WTC11 (cell line): ENCODE measurements around the gene PSMG4. TPM values are rescaled to one million over a fixed set of nuclear protein-coding genes. Genes with fewer than 3 reads are reported as not detected.

ENCODE experiments used
- ATAC-seq: fragments of 200-7000 bp; cut with Tn5 transposase; 2 replicates; pipeline ENCODE4 v1.10.0; 2021; ENCODE audit warnings: mild to moderate bottlenecking, moderate library complexity
- CTCF ChIA-PET: fragments of 300-600 bp; sonication (Branson Sonifier 250); formaldehyde crosslinking; loops from one replicate; lab custom pipeline; 2021; ENCODE audit warnings: antibody characterized with exemption; lab: Charles Lee
- POLR2A ChIA-PET: fragments of 350-600 bp; sonication (Branson Sonifier 250); formaldehyde crosslinking; loops from one replicate; lab custom pipeline; 2021; ENCODE audit warnings: antibody characterized with exemption; lab: Charles Lee
- DNase-seq: peaks from one replicate; pipeline ENCODE4 v3.0.0; 2021; ENCODE audit warnings: low spot score
- H3K27ac Mint-ChIP-seq: 2 replicates; pipeline ENCODE4 v1.8.0; 2021; ENCODE audit warnings: mixed read lengths
- H3K27me3 Mint-ChIP-seq: 2 replicates; pipeline ENCODE4 v1.8.0; 2021; ENCODE audit warnings: low read depth, mild to moderate bottlenecking, moderate library complexity, mixed read lengths
- H3K36me3 Mint-ChIP-seq: 2 replicates; pipeline ENCODE4 v1.8.0; 2021; ENCODE audit warnings: mixed read lengths
- H3K4me1 Mint-ChIP-seq: 2 replicates; pipeline ENCODE4 v1.8.0; 2022; ENCODE audit warnings: mixed read lengths
- H3K4me3 Mint-ChIP-seq: 2 replicates; pipeline ENCODE4 v1.8.0; 2021; ENCODE audit warnings: mild to moderate bottlenecking, moderate library complexity, mixed read lengths
- H3K9me3 Mint-ChIP-seq: 2 replicates; pipeline ENCODE4 v1.8.0; 2021; ENCODE audit warnings: mixed read lengths
- ELF4 ChIP-seq: sonication (generic); formaldehyde crosslinking; IDR thresholded peaks from 2 replicates; pipeline ENCODE4 v1.8.1; 2022; ENCODE audit warnings: low read depth, mild to moderate bottlenecking, moderate library complexity, missing genetic modification reagents
- FOXJ3 ChIP-seq: sonication (generic); formaldehyde crosslinking; IDR thresholded peaks from 2 replicates; pipeline ENCODE4 v1.9.0; 2021; ENCODE audit warnings: missing genetic modification reagents, mild to moderate bottlenecking, borderline replicate concordance
- FOXK1 ChIP-seq: sonication (generic); formaldehyde crosslinking; IDR thresholded peaks from 2 replicates; pipeline ENCODE4 v1.8.0; 2022; ENCODE audit warnings: mild to moderate bottlenecking, moderate library complexity, missing genetic modification reagents
- IRF2 ChIP-seq: sonication (generic); formaldehyde crosslinking; IDR thresholded peaks from 2 replicates; pipeline ENCODE4 v1.8.0; 2022; ENCODE audit warnings: low read depth, missing genetic modification reagents, borderline replicate concordance
- KAT7 ChIP-seq: sonication (generic); formaldehyde crosslinking; IDR thresholded peaks from 2 replicates; pipeline ENCODE4 v1.8.1; 2023; ENCODE audit warnings: missing genetic modification reagents, mild to moderate bottlenecking, borderline replicate concordance
- MYBL2 ChIP-seq: sonication (generic); formaldehyde crosslinking; IDR thresholded peaks from 2 replicates; pipeline ENCODE4 v1.8.1; 2023; ENCODE audit warnings: mild to moderate bottlenecking, moderate library complexity, missing genetic modification reagents
- NR2C2 ChIP-seq: sonication (generic); formaldehyde crosslinking; IDR thresholded peaks from 2 replicates; pipeline ENCODE4 v1.8.0; 2022; ENCODE audit warnings: mild to moderate bottlenecking, missing genetic modification reagents
- NR3C1 ChIP-seq: sonication (generic); formaldehyde crosslinking; conservative IDR thresholded peaks from 2 replicates; pipeline ENCODE4 v1.8.1; 2023; ENCODE audit warnings: low read depth, mild to moderate bottlenecking, missing genetic modification reagents
- RELA ChIP-seq: sonication (generic); formaldehyde crosslinking; IDR thresholded peaks from 2 replicates; pipeline ENCODE4 v1.8.1; 2022; ENCODE audit warnings: missing genetic modification reagents, mild to moderate bottlenecking, borderline replicate concordance
- TEAD4 ChIP-seq: sonication (generic); formaldehyde crosslinking; IDR thresholded peaks from 2 replicates; pipeline ENCODE4 v1.8.0; 2022; ENCODE audit warnings: mild to moderate bottlenecking, missing genetic modification reagents
- TP53 ChIP-seq: sonication (generic); formaldehyde crosslinking; IDR thresholded peaks from 2 replicates; pipeline ENCODE4 v1.8.1; 2023; ENCODE audit warnings: mild to moderate bottlenecking, missing genetic modification reagents
- ZNF671 ChIP-seq: fragments of 250-450 bp; sonication (Bioruptor Pico); IDR thresholded peaks from 2 replicates; pipeline ENCODE4 v1.8.0; 2021; ENCODE audit warnings: mild to moderate bottlenecking
- total RNA-seq: library from RNA; stranded (reverse); gene quantifications from 3 replicates; pipeline ENCODE4 v1.2.3, GENCODE V29; 2021
- TF ChIP-seq, protein P1 (sequence below): fragments of 250-450 bp; sonication (Bioruptor Pico); IDR thresholded peaks from 2 replicates; pipeline ENCODE4 v1.9.0; 2021; ENCODE audit warnings: mild to moderate bottlenecking
- TF ChIP-seq, protein P2 (sequence below): sonication (generic); formaldehyde crosslinking; IDR thresholded peaks from 2 replicates; pipeline ENCODE4 v1.8.1; 2023; ENCODE audit warnings: mild to moderate bottlenecking, missing genetic modification reagents, moderate library complexity
- TF ChIP-seq, protein P3 (sequence below): fragments of 250-450 bp; sonication (Bioruptor Pico); conservative IDR thresholded peaks from 2 replicates; pipeline ENCODE4 v1.9.0; 2021; ENCODE audit warnings: mild to moderate bottlenecking
- TF ChIP-seq, protein P4 (sequence below): sonication (generic); formaldehyde crosslinking; IDR thresholded peaks from 2 replicates; pipeline ENCODE4 v1.8.1; 2022; ENCODE audit warnings: mild to moderate bottlenecking, moderate library complexity, missing genetic modification reagents
- TF ChIP-seq, protein P5 (sequence below): sonication (generic); formaldehyde crosslinking; IDR thresholded peaks from 2 replicates; pipeline ENCODE4 v1.8.1; 2022; ENCODE audit warnings: low read depth, mild to moderate bottlenecking, moderate library complexity, missing genetic modification reagents, borderline replicate concordance
- TF ChIP-seq, protein P6 (sequence below): sonication (generic); formaldehyde crosslinking; IDR thresholded peaks from 2 replicates; pipeline ENCODE4 v1.8.0; 2022; ENCODE audit warnings: mild to moderate bottlenecking, missing genetic modification reagents

PSMG4 gene
- total RNA-seq, 1 experiment from 2014 or later = 38.2 TPM

DNA sequence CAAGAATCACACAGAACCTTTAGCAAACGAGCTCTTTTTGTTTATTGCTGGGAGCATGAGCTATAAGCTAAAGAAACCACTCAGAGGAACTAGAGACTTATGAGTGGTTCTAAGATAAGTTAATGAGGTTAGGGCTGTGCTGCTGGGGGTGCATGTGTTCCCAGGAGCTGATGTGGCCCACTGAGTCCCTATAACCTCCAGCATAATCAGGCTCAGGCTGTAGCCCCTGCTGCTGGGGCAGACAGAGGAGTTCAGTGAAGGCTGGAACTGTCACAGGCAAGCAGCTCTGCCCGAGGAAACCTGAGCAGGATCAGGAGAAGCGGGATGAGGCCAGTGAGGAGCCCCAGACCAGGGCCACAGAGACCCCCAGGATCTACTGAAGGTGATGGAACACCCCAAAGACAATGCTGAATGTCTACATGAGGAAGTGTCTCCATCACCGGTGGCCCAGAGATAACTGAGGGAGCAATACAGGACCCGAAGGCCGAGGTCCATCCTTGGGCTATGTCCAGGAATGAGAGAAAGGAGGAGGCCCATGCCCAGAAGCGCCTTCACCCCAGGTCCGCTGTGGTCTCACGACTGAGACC is 48.6 kb upstream of the PSMG4 start:
- ChIA-PET CTCF (interaction anchor here (1.6 to 3.2 kb wide), 6 partner anchors 16 to 88 kb away, joined by 3 to 23 read pairs (median 12); partner anchors contain the start of gene TUBB2A), POLR2A (interaction anchor here (1.6 kb wide), 1 partner anchor 21 kb away, joined by 4 read pairs; no protein-coding TSS in a partner anchor)
- Mint-ChIP-seq H3K9me3 (no peaks in the 10 kb centered on the region), H3K27ac (no peak overlapping the region), H3K4me1 (peaks cover 27% of the 10 kb centered on the region), H3K27me3 (no peaks in the 10 kb centered on the region), H3K36me3 (no peaks in the 10 kb centered on the region), H3K4me3 (no peak overlapping the region)
- no peak for DNase-seq
- TF ChIP-seq, protein P1, sequence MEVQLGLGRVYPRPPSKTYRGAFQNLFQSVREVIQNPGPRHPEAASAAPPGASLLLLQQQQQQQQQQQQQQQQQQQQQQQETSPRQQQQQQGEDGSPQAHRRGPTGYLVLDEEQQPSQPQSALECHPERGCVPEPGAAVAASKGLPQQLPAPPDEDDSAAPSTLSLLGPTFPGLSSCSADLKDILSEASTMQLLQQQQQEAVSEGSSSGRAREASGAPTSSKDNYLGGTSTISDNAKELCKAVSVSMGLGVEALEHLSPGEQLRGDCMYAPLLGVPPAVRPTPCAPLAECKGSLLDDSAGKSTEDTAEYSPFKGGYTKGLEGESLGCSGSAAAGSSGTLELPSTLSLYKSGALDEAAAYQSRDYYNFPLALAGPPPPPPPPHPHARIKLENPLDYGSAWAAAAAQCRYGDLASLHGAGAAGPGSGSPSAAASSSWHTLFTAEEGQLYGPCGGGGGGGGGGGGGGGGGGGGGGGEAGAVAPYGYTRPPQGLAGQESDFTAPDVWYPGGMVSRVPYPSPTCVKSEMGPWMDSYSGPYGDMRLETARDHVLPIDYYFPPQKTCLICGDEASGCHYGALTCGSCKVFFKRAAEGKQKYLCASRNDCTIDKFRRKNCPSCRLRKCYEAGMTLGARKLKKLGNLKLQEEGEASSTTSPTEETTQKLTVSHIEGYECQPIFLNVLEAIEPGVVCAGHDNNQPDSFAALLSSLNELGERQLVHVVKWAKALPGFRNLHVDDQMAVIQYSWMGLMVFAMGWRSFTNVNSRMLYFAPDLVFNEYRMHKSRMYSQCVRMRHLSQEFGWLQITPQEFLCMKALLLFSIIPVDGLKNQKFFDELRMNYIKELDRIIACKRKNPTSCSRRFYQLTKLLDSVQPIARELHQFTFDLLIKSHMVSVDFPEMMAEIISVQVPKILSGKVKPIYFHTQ (CRISPR knock-in tag) = no peak
- no peak for TF ChIP-seq MYBL2 (CRISPR knock-in tag)
- TF ChIP-seq, protein P2, sequence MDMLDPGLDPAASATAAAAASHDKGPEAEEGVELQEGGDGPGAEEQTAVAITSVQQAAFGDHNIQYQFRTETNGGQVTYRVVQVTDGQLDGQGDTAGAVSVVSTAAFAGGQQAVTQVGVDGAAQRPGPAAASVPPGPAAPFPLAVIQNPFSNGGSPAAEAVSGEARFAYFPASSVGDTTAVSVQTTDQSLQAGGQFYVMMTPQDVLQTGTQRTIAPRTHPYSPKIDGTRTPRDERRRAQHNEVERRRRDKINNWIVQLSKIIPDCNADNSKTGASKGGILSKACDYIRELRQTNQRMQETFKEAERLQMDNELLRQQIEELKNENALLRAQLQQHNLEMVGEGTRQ (CRISPR knock-in tag) = no peak
- TF ChIP-seq, protein P3, sequence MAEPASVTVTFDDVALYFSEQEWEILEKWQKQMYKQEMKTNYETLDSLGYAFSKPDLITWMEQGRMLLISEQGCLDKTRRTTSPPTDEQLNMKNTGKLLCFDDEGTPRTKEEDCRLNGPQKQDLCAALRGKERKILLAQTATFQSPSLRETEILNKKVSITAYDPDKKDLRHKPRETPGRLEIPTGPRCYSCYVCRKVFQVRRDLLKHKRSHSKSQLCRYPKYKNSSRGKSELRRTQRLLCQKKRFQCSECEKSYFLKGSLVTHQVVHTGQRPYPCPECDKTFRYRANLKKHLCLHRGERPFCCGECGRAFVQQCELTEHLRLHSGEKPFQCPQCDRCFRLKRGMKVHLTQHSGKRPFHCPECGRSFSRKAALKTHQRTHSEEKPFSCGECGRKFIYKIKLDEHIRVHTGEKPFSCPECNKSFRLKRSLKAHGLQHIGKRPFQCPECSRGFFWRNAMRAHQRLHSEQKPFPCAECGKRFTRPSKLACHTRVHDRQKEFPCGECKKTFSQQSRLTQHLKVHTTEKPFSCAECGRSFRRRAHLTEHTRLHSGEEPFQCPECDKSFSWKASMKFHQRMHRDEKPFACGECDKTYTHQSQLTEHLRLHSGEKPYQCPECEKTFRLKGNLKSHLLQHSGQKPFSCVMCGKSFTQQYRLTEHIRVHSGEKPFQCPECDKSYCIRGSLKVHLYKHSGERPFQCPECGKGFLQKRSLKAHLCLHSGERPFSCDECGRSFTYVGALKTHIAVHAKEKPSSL (CRISPR knock-in tag) = no peak
- TF ChIP-seq TEAD4 = no peak
- no peak for TF ChIP-seq FOXJ3
- no peak for TF ChIP-seq KAT7 (CRISPR knock-in tag)
- no peak for TF ChIP-seq IRF2 (CRISPR knock-in tag)
- TF ChIP-seq, protein P4, sequence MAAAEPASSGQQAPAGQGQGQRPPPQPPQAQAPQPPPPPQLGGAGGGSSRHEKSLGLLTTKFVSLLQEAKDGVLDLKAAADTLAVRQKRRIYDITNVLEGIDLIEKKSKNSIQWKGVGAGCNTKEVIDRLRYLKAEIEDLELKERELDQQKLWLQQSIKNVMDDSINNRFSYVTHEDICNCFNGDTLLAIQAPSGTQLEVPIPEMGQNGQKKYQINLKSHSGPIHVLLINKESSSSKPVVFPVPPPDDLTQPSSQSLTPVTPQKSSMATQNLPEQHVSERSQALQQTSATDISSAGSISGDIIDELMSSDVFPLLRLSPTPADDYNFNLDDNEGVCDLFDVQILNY (CRISPR knock-in tag) = no peak
- TF ChIP-seq NR3C1 = no peak
- TF ChIP-seq, protein P5, sequence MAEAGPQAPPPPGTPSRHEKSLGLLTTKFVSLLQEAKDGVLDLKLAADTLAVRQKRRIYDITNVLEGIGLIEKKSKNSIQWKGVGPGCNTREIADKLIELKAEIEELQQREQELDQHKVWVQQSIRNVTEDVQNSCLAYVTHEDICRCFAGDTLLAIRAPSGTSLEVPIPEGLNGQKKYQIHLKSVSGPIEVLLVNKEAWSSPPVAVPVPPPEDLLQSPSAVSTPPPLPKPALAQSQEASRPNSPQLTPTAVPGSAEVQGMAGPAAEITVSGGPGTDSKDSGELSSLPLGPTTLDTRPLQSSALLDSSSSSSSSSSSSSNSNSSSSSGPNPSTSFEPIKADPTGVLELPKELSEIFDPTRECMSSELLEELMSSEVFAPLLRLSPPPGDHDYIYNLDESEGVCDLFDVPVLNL (CRISPR knock-in tag) = no peak
- TF ChIP-seq RELA (CRISPR knock-in tag) = no peak
- no peak for TF ChIP-seq FOXK1 (CRISPR knock-in tag)
- TF ChIP-seq TP53 (CRISPR knock-in tag) = no peak
- TF ChIP-seq, protein P6, sequence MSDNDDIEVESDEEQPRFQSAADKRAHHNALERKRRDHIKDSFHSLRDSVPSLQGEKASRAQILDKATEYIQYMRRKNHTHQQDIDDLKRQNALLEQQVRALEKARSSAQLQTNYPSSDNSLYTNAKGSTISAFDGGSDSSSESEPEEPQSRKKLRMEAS (CRISPR knock-in tag) = no peak
- TF ChIP-seq ELF4 (CRISPR knock-in tag) = no peak
- no peak for TF ChIP-seq ZNF671 (CRISPR knock-in tag)
- no peak for TF ChIP-seq NR2C2 (CRISPR knock-in tag)
- no peak for ATAC-seq
